Right atrium auricular region (tissue), 2 donors: ENCODE measurements around the gene SPINK7. TPM values are rescaled to one million over a fixed set of nuclear protein-coding genes. Genes with fewer than 3 reads are reported as not detected.

Source experiments
- DNase-seq: peaks from one replicate; pipeline ENCODE4 v3.0.0-alpha.2; 2019; ENCODE audit warnings: low spot score
- H3K27ac ChIP-seq, 2 donors: fragments of 200-600 bp; sonication (generic); 1 replicate in 1 of 2; 2 replicates in 1 of 2; pipeline ENCODE4 v1.5.1; 2016 to 2019
- H3K27me3 ChIP-seq, 2 donors: fragments of 200-600 bp; sonication (generic); one replicate each; pipeline versions ENCODE4 v1.5.1 to v1.6.0; 2017 to 2019
- H3K36me3 ChIP-seq: fragments of 200-600 bp; sonication (generic); one replicate; pipeline ENCODE4 v1.5.1; 2016
- H3K4me1 ChIP-seq, 2 donors: fragments of 200-600 bp; sonication (generic); one replicate each; pipeline versions ENCODE4 v1.5.1 to v1.6.0; 2017 to 2019
- H3K4me3 ChIP-seq, 2 donors: fragments of 200-600 bp; sonication (generic); 1 replicate in 1 of 2; 2 replicates in 1 of 2; pipeline ENCODE4 v1.5.1; 2017 to 2019; ENCODE audit warnings: mild to moderate bottlenecking in 1 of 2, moderate library complexity in 1 of 2
- H3K9me3 ChIP-seq, 2 donors: fragments of 200-600 bp; sonication (generic); one replicate each; pipeline ENCODE4 v1.5.1; 2019
- CTCF ChIP-seq, 2 donors: fragments of 200-600 bp; sonication (generic); IDR thresholded peaks; one replicate each; pipeline ENCODE4 v1.5.1; 2019; ENCODE audit warnings: antibody characterized with exemption in 2 of 2
- total RNA-seq, 2 donors: library from RNA; depleted of rRNA; stranded (reverse); fragments of >200 nt; gene quantifications; one replicate each; pipeline ENCODE4 v1.1.0, GENCODE V29; 2016

Gene SPINK7
- total RNA-seq, 2 donors from 2014 or later: not detected

GRCh38 chr5:148297731-148298130 lies 14.5 kb upstream of the SPINK7 start:
- Histone ChIP-seq H3K36me3 (no peaks in the 10 kb centered on the region), H3K27me3 (no peaks in the 10 kb centered on the region), H3K4me1 (no peaks in the 10 kb centered on the region), H3K27ac (no peak overlapping the region), H3K9me3 (no peaks in the 10 kb centered on the region), H3K4me3 (no peak overlapping the region)
- DNase-seq: no peak
- TF ChIP-seq CTCF (IDR thresholded peaks at IDR 0.05): no peak

- no peak overlapping the region for H3K27ac ChIP-seq
- H3K27me3 ChIP-seq: no peaks in the 10 kb centered on the region
- no peak for DNase-seq
- H3K4me3 ChIP-seq: no peak overlapping the region
- no peaks in the 10 kb centered on the region for H3K9me3 ChIP-seq
- H3K4me1 ChIP-seq: no peaks in the 10 kb centered on the region
- TF ChIP-seq CTCF (IDR thresholded peaks at IDR 0.05): no peak
- H3K36me3 ChIP-seq: no peaks in the 10 kb centered on the region
Measured at GRCh38 chr5:148306446-148306845, 5.8 kb upstream of the SPINK7 start.

GRCh38 chr5:148309019-148309418 lies 3.2 kb upstream of the SPINK7 start:
- Histone ChIP-seq H3K4me3 (no peak overlapping the region), H3K36me3 (no peaks in the 10 kb centered on the region), H3K4me1 (no peaks in the 10 kb centered on the region), H3K27ac (no peak overlapping the region), H3K9me3 (no peaks in the 10 kb centered on the region), H3K27me3 (no peaks in the 10 kb centered on the region)
- DNase-seq: no peak
- no peak for TF ChIP-seq CTCF (IDR thresholded peaks at IDR 0.05)

GRCh38 chr5:148309746-148310145 lies 2.5 kb upstream of the SPINK7 start:
- Histone ChIP-seq H3K27me3 (no peaks in the 10 kb centered on the region), H3K36me3 (no peaks in the 10 kb centered on the region), H3K4me3 (no peak overlapping the region), H3K4me1 (no peaks in the 10 kb centered on the region), H3K9me3 (no peaks in the 10 kb centered on the region), H3K27ac (no peak overlapping the region)
- DNase-seq: no peak
- no peak for TF ChIP-seq CTCF (IDR thresholded peaks at IDR 0.05)

GRCh38 chr5:148311484-148311883 lies 739 bp upstream of the SPINK7 start:
- DNase-seq: no peak
- Histone ChIP-seq H3K9me3 (no peaks in the 10 kb centered on the region), H3K4me3 (no peak overlapping the region), H3K27ac (no peak overlapping the region), H3K4me1 (no peaks in the 10 kb centered on the region), H3K27me3 (no peaks in the 10 kb centered on the region), H3K36me3 (no peaks in the 10 kb centered on the region)
- TF ChIP-seq CTCF (IDR thresholded peaks at IDR 0.05): no peak

GRCh38 chr5:148314187-148314586 lies 2.0 kb downstream of the SPINK7 start:
- Histone ChIP-seq H3K9me3 (no peaks in the 10 kb centered on the region), H3K27ac (no peak overlapping the region), H3K4me1 (no peaks in the 10 kb centered on the region), H3K4me3 (no peak overlapping the region), H3K27me3 (no peaks in the 10 kb centered on the region), H3K36me3 (no peaks in the 10 kb centered on the region)
- no peak for DNase-seq
- TF ChIP-seq CTCF (IDR thresholded peaks at IDR 0.05): no peak
